Measurements from ENCODE around the gene ZNF236. TPM values are rescaled to one million over a fixed set of nuclear protein-coding genes. Genes with fewer than 3 reads are reported as not detected.
A peak's percentile ranks its signal among the peaks of the same experiment; 100 is the strongest.

ZNF236 gene
- total and polyA plus RNA-seq, 2 experiments from 2014 or later = 5.8 to 13.1 TPM

GRCh38 chr18:76972241-76972640, 149.9 kb downstream of the ZNF236 start:
- DNase-seq (ENCODE audit: low read depth in 1 of 2, low spot score in 1 of 2) = no peak
- Histone ChIP-seq H3K4me3 (no peak overlapping the region), H3K27me3 (no peaks in the 10 kb centered on the region), H3K4me1 (ENCODE audit: low read depth) (peaks cover 11% of the 10 kb centered on the region), H3K36me3 (no peaks in the 10 kb centered on the region), H3K9me3 (ENCODE audit: low read depth) (no peaks in the 10 kb centered on the region), H3K27ac (no peak overlapping the region)
- no peak for TF ChIP-seq CTCF (IDR thresholded peaks at IDR 0.05; ENCODE audit: low read depth, low read length)

GRCh38 chr18:76972846-76973519, 150.6 kb downstream of the ZNF236 start:
- Histone ChIP-seq H3K4me3 (no peak overlapping the region), H3K4me1 (ENCODE audit: low read depth) (peaks cover 11% of the 10 kb centered on the region), H3K27me3 (no peaks in the 10 kb centered on the region), H3K9me3 (ENCODE audit: low read depth) (no peaks in the 10 kb centered on the region), H3K27ac (no peak overlapping the region), H3K36me3 (no peaks in the 10 kb centered on the region)
- no peak for TF ChIP-seq CTCF (IDR thresholded peaks at IDR 0.05; ENCODE audit: low read depth, low read length)
- DNase-seq (ENCODE audit: low read depth in 1 of 2, low spot score in 1 of 2) = peak in 1 of 2 donors; percentile 18

- peaks cover 11% of the 10 kb centered on the region for H3K4me1 ChIP-seq (ENCODE audit: low read depth)
- no peaks in the 10 kb centered on the region for H3K36me3 ChIP-seq
- TF ChIP-seq CTCF (IDR thresholded peaks at IDR 0.05; ENCODE audit: low read depth, low read length) = no peak
- no peak overlapping the region for H3K27ac ChIP-seq
- H3K27me3 ChIP-seq = no peaks in the 10 kb centered on the region
- no peak for DNase-seq (ENCODE audit: low read depth in 1 of 2, low spot score in 1 of 2)
- H3K9me3 ChIP-seq (ENCODE audit: low read depth) = no peaks in the 10 kb centered on the region
- H3K4me3 ChIP-seq = no peak overlapping the region
Measured at GRCh38 chr18:76973520-76974266, 151.3 kb downstream of the ZNF236 start.

- Histone ChIP-seq H3K9me3 (ENCODE audit: low read depth) (no peaks in the 10 kb centered on the region), H3K4me3 (no peak overlapping the region), H3K27ac (no peak overlapping the region), H3K27me3 (no peaks in the 10 kb centered on the region), H3K4me1 (ENCODE audit: low read depth) (peaks cover 11% of the 10 kb centered on the region), H3K36me3 (no peaks in the 10 kb centered on the region)
- no peak for TF ChIP-seq CTCF (IDR thresholded peaks at IDR 0.05; ENCODE audit: low read depth, low read length)
- no peak for DNase-seq (ENCODE audit: low read depth in 1 of 2, low spot score in 1 of 2)
Measured at GRCh38 chr18:76974386-76974785, 152.0 kb downstream of the ZNF236 start.

GRCh38 chr18:76975577-76976110, 153.3 kb downstream of the ZNF236 start:
- Histone ChIP-seq H3K36me3 (no peaks in the 10 kb centered on the region), H3K9me3 (ENCODE audit: low read depth) (no peaks in the 10 kb centered on the region), H3K4me1 (ENCODE audit: low read depth) (peaks cover 7% of the 10 kb centered on the region), H3K27ac (no peak overlapping the region), H3K27me3 (no peaks in the 10 kb centered on the region), H3K4me3 (no peak overlapping the region)
- DNase-seq (ENCODE audit: low read depth in 1 of 2, low spot score in 1 of 2) = no peak
- TF ChIP-seq CTCF (IDR thresholded peaks at IDR 0.05; ENCODE audit: low read depth, low read length) = no peak

Measured in cardiac muscle cell (in vitro differentiated cells and primary cell).